HEK293 (cell line): ENCODE results near the gene SPINK1.
"Not testable (repeated sequence)": the region's sequence is repeated elsewhere in the genome, so short reads cannot be mapped to it uniquely, and the experiment has no call there.

Experiments used
- GFI1B ChIP-seq: fragments of 450-650 bp; formaldehyde crosslinking; IDR thresholded peaks from 2 replicates; pipeline ENCODE4 v1.5.1; 2016; ENCODE audit warnings: missing biosample characterization, missing genetic modification characterization
- HOXD13 ChIP-seq: sonication (generic); formaldehyde crosslinking; IDR thresholded peaks from 2 replicates; pipeline ENCODE4 v1.8.0; 2022; ENCODE audit warnings: missing genetic modification reagents, borderline replicate concordance
- ZBTB7A ChIP-seq: fragments of 450-650 bp; formaldehyde crosslinking; IDR thresholded peaks from 2 replicates; pipeline ENCODE4 v1.5.1; 2016; ENCODE audit warnings: low read depth, missing biosample characterization, missing genetic modification characterization
- ZNF138 ChIP-seq: fragments of 450-650 bp; formaldehyde crosslinking; IDR thresholded peaks from 2 replicates; pipeline ENCODE4 v1.5.1; 2016; ENCODE audit warnings: missing biosample characterization, missing genetic modification characterization, borderline replicate concordance
- TF ChIP-seq, protein P1 (sequence below): fragments of 450-650 bp; formaldehyde crosslinking; IDR thresholded peaks from 2 replicates; pipeline ENCODE4 v1.5.1; 2016; ENCODE audit warnings: missing biosample characterization, missing genetic modification characterization

DNA sequence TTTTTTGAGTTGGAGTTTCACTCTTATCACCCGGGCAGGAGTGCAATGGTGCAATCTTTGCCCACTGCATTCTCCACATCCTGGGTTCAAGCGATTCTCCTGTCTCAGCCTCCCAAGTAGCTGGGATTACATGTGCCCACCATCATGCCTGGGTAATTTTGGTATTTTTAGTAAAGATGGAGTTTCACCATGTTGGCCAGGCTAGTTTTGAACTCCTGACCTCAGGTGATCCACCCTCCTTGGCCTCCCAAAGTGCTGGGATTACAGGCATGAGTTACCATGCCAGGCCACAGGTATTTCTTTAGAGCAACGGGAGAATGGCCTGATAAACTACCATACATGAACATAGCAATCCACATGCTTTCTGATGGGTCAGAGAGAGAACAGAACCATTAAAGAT lies 9.2 kb downstream of the SPINK1 start:
- TF ChIP-seq HOXD13 (CRISPR knock-in tag); ZNF138; GFI1B (tag by site-specific recombination); ZBTB7A (tag by site-specific recombination): not testable (repeated sequence)
- TF ChIP-seq, protein P1, sequence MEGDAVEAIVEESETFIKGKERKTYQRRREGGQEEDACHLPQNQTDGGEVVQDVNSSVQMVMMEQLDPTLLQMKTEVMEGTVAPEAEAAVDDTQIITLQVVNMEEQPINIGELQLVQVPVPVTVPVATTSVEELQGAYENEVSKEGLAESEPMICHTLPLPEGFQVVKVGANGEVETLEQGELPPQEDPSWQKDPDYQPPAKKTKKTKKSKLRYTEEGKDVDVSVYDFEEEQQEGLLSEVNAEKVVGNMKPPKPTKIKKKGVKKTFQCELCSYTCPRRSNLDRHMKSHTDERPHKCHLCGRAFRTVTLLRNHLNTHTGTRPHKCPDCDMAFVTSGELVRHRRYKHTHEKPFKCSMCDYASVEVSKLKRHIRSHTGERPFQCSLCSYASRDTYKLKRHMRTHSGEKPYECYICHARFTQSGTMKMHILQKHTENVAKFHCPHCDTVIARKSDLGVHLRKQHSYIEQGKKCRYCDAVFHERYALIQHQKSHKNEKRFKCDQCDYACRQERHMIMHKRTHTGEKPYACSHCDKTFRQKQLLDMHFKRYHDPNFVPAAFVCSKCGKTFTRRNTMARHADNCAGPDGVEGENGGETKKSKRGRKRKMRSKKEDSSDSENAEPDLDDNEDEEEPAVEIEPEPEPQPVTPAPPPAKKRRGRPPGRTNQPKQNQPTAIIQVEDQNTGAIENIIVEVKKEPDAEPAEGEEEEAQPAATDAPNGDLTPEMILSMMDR (tag by site-specific recombination): not testable (repeated sequence)
